H1 (cell line): ENCODE data around the gene HAO2. TPM values are rescaled to one million over a fixed set of nuclear protein-coding genes. Genes with fewer than 3 reads are reported as not detected.

Source experiments
- CTCF ChIA-PET: fragments of 300-600 bp; sonication (Branson Sonifier 250); formaldehyde crosslinking; loops from one replicate; lab custom pipeline; 2021; ENCODE audit not compliant: partially characterized antibody; lab: Charles Lee
- POLR2A ChIA-PET: fragments of 300-600 bp; sonication (Branson Sonifier 250); formaldehyde crosslinking; loops from one replicate; lab custom pipeline; 2021; ENCODE audit warnings: inconsistent platforms; ENCODE audit not compliant: partially characterized antibody; lab: Charles Lee
- DNase-seq, 2 experiments: peaks; one replicate each; pipeline versions ENCODE4 v3.0.0 to v3.0.0-alpha.2; 2010 to 2022; ENCODE audit warnings: low spot score in 2 of 2, low read depth in 1 of 2, mixed read lengths in 1 of 2
- FAIRE-seq: peaks from 2 replicates; lab custom pipeline; 2011; peaks lifted over from hg19 to GRCh38; lab: Jason Lieb, UNC
- H2AFZ ChIP-seq: 2 replicates; pipeline ENCODE4 v1.8.1; 2012; ENCODE audit warnings: low read length, inconsistent platforms
- H2AK5ac ChIP-seq: 2 replicates; pipeline ENCODE4 v1.6.1; 2013; ENCODE audit warnings: low read depth, low read length
- H2BK120ac ChIP-seq: replicated peaks from 2 replicates; pipeline ENCODE3; 2013; ENCODE audit warnings: low read depth, low read length, inconsistent platforms
- H2BK12ac ChIP-seq: 2 replicates; pipeline ENCODE4 v1.6.1; 2013; ENCODE audit warnings: low read depth, low read length
- H2BK15ac ChIP-seq: 2 replicates; pipeline ENCODE4 v1.6.1; 2013; ENCODE audit warnings: low read length
- H2BK20ac ChIP-seq: 2 replicates; pipeline ENCODE4 v1.6.1; 2013; ENCODE audit warnings: low read length
- H2BK5ac ChIP-seq: 2 replicates; pipeline ENCODE4 v1.6.1; 2013; ENCODE audit warnings: low read depth, low read length
- H3K14ac ChIP-seq: 2 replicates; pipeline ENCODE4 v1.6.1; 2013; ENCODE audit warnings: inconsistent platforms; ENCODE audit not compliant: insufficient read length
- H3K18ac ChIP-seq: 2 replicates; pipeline ENCODE4 v1.6.1; 2013; ENCODE audit warnings: low read length; ENCODE audit errors: extremely low read depth
- H3K23ac ChIP-seq: 2 replicates; pipeline ENCODE4 v1.6.1; 2013; ENCODE audit warnings: inconsistent platforms; ENCODE audit not compliant: insufficient read length
- H3K23me2 ChIP-seq: 2 replicates; pipeline ENCODE4 v1.6.1; 2013; ENCODE audit warnings: low read depth, low read length
- H3K27ac ChIP-seq: 2 replicates; pipeline ENCODE4 v1.6.1; 2011; ENCODE audit warnings: low read depth, low read length, inconsistent platforms
- H3K27me3 ChIP-seq, 4 experiments: replicated peaks in 1 of 4; 1 replicate in 1 of 4; 2 replicates in 3 of 4; pipeline versions ENCODE4 v1.6.1 to v1.8.1; 2011 to 2013; ENCODE audit warnings: low read length in 3 of 4, mild to moderate bottlenecking in 3 of 4, inconsistent platforms in 2 of 4, mixed read lengths in 2 of 4, moderate library complexity in 1 of 4; ENCODE audit not compliant: control insufficient read depth in 3 of 4, insufficient read depth in 3 of 4; ENCODE audit errors: extremely low read depth in 1 of 4
- H3K36me3 ChIP-seq, 4 experiments: 2 replicates each; pipeline versions ENCODE4 v1.6.1 to v1.8.1; 2011 to 2013; ENCODE audit warnings: mild to moderate bottlenecking in 4 of 4, low read length in 3 of 4, moderate library complexity in 2 of 4, control low read depth in 1 of 4, inconsistent platforms in 1 of 4; ENCODE audit not compliant: insufficient read depth in 4 of 4, control insufficient read depth in 2 of 4
- H3K4ac ChIP-seq: replicated peaks from 2 replicates; pipeline ENCODE3; 2013; ENCODE audit warnings: low read length, low read depth, mixed read lengths, inconsistent platforms; ENCODE audit not compliant: insufficient read length
- H3K4me1 ChIP-seq, 4 experiments: replicated peaks in 1 of 4; 1 replicate in 1 of 4; 2 replicates in 3 of 4; pipeline versions ENCODE4 v1.6.1 to v1.8.1; 2011 to 2013; ENCODE audit warnings: low read length in 3 of 4, inconsistent platforms in 2 of 4, mixed read lengths in 1 of 4; ENCODE audit not compliant: insufficient read depth in 4 of 4, control insufficient read depth in 3 of 4
- H3K4me2 ChIP-seq, 2 experiments: 2 replicates each; pipeline versions ENCODE4 v1.6.1 to v1.8.1; 2011 to 2013; ENCODE audit warnings: low read depth in 2 of 2, low read length in 2 of 2, control low read depth in 1 of 2, inconsistent platforms in 1 of 2, mild to moderate bottlenecking in 1 of 2; ENCODE audit not compliant: insufficient read depth in 1 of 2
- H3K4me3 ChIP-seq, 4 experiments: fragments of 200-600, 300-600 bp in 1 of 4; sonication (generic), shearing (Covaris generic), sonication (Bioruptor Twin) in 1 of 4; 2 replicates each; pipeline versions ENCODE4 v1.5.1 to v1.8.1; 2011 to 2016; ENCODE audit warnings: low read length in 4 of 4, low read depth in 3 of 4, control low read depth in 2 of 4, inconsistent platforms in 2 of 4, mild to moderate bottlenecking in 2 of 4, mixed read lengths in 1 of 4, moderate library complexity in 1 of 4; ENCODE audit not compliant: insufficient read depth in 2 of 4; ENCODE audit errors: extremely low read depth in 1 of 4
- H3K56ac ChIP-seq: replicated peaks from 2 replicates; pipeline ENCODE3; 2013; ENCODE audit warnings: low read depth, mild to moderate bottlenecking, mixed read lengths, low read length, inconsistent platforms; ENCODE audit not compliant: insufficient read length
- H3K79me1 ChIP-seq: 2 replicates; pipeline ENCODE4 v1.6.1; 2013; ENCODE audit warnings: low read depth, low read length, control low read depth
- H3K79me2 ChIP-seq, 2 experiments: 2 replicates each; pipeline versions ENCODE4 v1.6.1 to v1.8.1; 2012 to 2013; ENCODE audit warnings: low read length in 2 of 2, mild to moderate bottlenecking in 2 of 2, inconsistent platforms in 1 of 2; ENCODE audit not compliant: insufficient read depth in 2 of 2, control insufficient read depth in 1 of 2
- H3K9ac ChIP-seq, 4 experiments: replicated peaks in 1 of 4; 1 replicate in 1 of 4; 2 replicates in 3 of 4; pipeline versions ENCODE4 v1.6.1 to v1.8.1; 2011 to 2013; ENCODE audit warnings: low read depth in 3 of 4, low read length in 3 of 4, control low read depth in 2 of 4, mild to moderate bottlenecking in 2 of 4, moderate library complexity in 2 of 4, inconsistent platforms in 1 of 4; ENCODE audit errors: extremely low read depth in 1 of 4
- H3K9me3 ChIP-seq, 2 experiments: 2 replicates each; pipeline versions ENCODE4 v1.6.1 to v1.8.1; 2012 to 2013; ENCODE audit warnings: mild to moderate bottlenecking in 2 of 2, moderate library complexity in 2 of 2, control low read depth in 1 of 2, inconsistent platforms in 1 of 2, low read depth in 1 of 2, low read length in 1 of 2, mixed read lengths in 1 of 2; ENCODE audit not compliant: insufficient read depth in 2 of 2
- H4K20me1 ChIP-seq, 2 experiments: replicated peaks in 1 of 2; 2 replicates each; pipeline versions ENCODE3 to v1.8.1; 2011 to 2013; ENCODE audit warnings: inconsistent platforms in 2 of 2, low read length in 2 of 2, mild to moderate bottlenecking in 1 of 2; ENCODE audit not compliant: insufficient read depth in 2 of 2, control insufficient read depth in 1 of 2
- H4K5ac ChIP-seq: 2 replicates; pipeline ENCODE4 v1.6.1; 2013; ENCODE audit warnings: low read length, low read depth, mixed read lengths, inconsistent platforms; ENCODE audit not compliant: insufficient read length
- H4K8ac ChIP-seq: 2 replicates; pipeline ENCODE4 v1.8.0; 2013; ENCODE audit warnings: mild to moderate bottlenecking, moderate library complexity, low read length, inconsistent platforms; ENCODE audit not compliant: insufficient read depth; ENCODE audit errors: extremely low read depth
- H4K91ac ChIP-seq: replicated peaks from 2 replicates; pipeline ENCODE3; 2013; ENCODE audit warnings: low read length, mixed read lengths, inconsistent platforms; ENCODE audit not compliant: insufficient read length
- ASH2L ChIP-seq: fragments of 200-600, 300-600 bp; sonication (generic); IDR thresholded peaks from one replicate; pipeline ENCODE4 v1.7.1; 2017; ENCODE audit warnings: low read length
- BRCA1 ChIP-seq: IDR thresholded peaks from 2 replicates; pipeline ENCODE4 v1.6.1; 2012; ENCODE audit warnings: low read depth, low read length, improper control_type of control experiment
- CEBPB ChIP-seq: IDR thresholded peaks from 2 replicates; pipeline ENCODE4 v1.6.1; 2012; ENCODE audit warnings: low read depth, low read length
- CHD2 ChIP-seq: IDR thresholded peaks from 2 replicates; pipeline ENCODE4 v1.6.1; 2012; ENCODE audit warnings: low read length, improper control_type of control experiment
- HDAC6 ChIP-seq: IDR thresholded peaks from one replicate; pipeline ENCODE4 v1.7.1; 2012; ENCODE audit warnings: low read depth, mild to moderate bottlenecking, inconsistent platforms, low read length, moderate library complexity
- PHF8 ChIP-seq: fragments of 200-600 bp; sonication (generic); conservative IDR thresholded peaks from 2 replicates; pipeline ENCODE4 v1.7.1; 2012; ENCODE audit warnings: low read depth, mild to moderate bottlenecking, inconsistent platforms, low read length, moderate library complexity
- POU5F1 ChIP-seq: IDR thresholded peaks from 2 replicates; pipeline ENCODE4 v1.6.1; 2011; ENCODE audit warnings: low read depth, mild to moderate bottlenecking, low read length, moderate library complexity
- SP4 ChIP-seq: IDR thresholded peaks from 2 replicates; pipeline ENCODE4 v1.6.1; 2012; ENCODE audit warnings: low read length, inconsistent platforms
- SRF ChIP-seq: IDR thresholded peaks from 2 replicates; pipeline ENCODE4 v1.6.1; 2011; ENCODE audit warnings: mild to moderate bottlenecking, low read depth, low read length, moderate library complexity
- TBP ChIP-seq: IDR thresholded peaks from 2 replicates; pipeline ENCODE4 v1.6.1; 2011; ENCODE audit warnings: low read depth, low read length, improper control_type of control experiment
- WGBS, 2 experiments: shearing (Covaris generic) in 1 of 2; methylation state at CpG; one replicate each; pipeline versions ENCODE4 v1.1.6 to v1.1.7; 2013 to 2015; ENCODE audit warnings: low lambda C conversion rate in 2 of 2, mixed read lengths in 2 of 2, inconsistent platforms in 1 of 2, low coverage in 1 of 2, missing lambda C conversion rate in 1 of 2; ENCODE audit not compliant: insufficient replicate concordance in 2 of 2, insufficient coverage in 1 of 2, insufficient read length in 1 of 2; ENCODE audit errors: extremely low coverage in 1 of 2, missing lambda C conversion rate in 1 of 2; 5-methylcytosine and 5-hydroxymethylcytosine counted together
- polyA plus RNA-seq, 7 experiments: library from polyadenylated mRNA; depleted of rRNA in 3 of 7; stranded (reverse) in 5 of 7; unstranded in 2 of 7; fragments of >200 nt in 5 of 7; fragments of 200-250 nt in 2 of 7; gene quantifications; 1 replicate in 5 of 7; 2 replicates in 1 of 7; 4 replicates in 1 of 7; pipeline versions ENCODE4 v1.2.1 to v1.2.3, GENCODE V29; 2011 to 2013; ENCODE audit warnings: missing spikeins in 2 of 7, mixed read lengths in 2 of 7
- total RNA-seq: library from RNA; stranded (reverse); fragmentation: NEBNext Ultra II Directional; extraction: Animal tissue kit (Norgen Biotek cat#: 25700); gene quantifications from 2 replicates; pipeline ENCODE4 v1.2.1, GENCODE V29; 2021
- TF ChIP-seq, protein P1 (sequence below): IDR thresholded peaks from 2 replicates; pipeline ENCODE4 v1.6.1; 2011; ENCODE audit warnings: low read depth, mild to moderate bottlenecking, low read length; ENCODE audit not compliant: insufficient read depth
- TF ChIP-seq, protein P2 (sequence below), 3 experiments: IDR thresholded peaks; 1 replicate in 2 of 3; 2 replicates in 1 of 3; pipeline versions ENCODE4 v1.5.1 to v1.6.1; 2011; ENCODE audit warnings: low read length in 3 of 3, mild to moderate bottlenecking in 3 of 3, inconsistent platforms in 2 of 3, low read depth in 1 of 3, moderate library complexity in 1 of 3; ENCODE audit not compliant: insufficient read depth in 1 of 3; ENCODE audit errors: control extremely low read depth in 1 of 3

The HAO2 gene
- total and polyA plus RNA-seq, 2 of the 8 experiments (the other 6 are each of a cell fraction or from before 2014, with no cell fraction given): not detected

DNA sequence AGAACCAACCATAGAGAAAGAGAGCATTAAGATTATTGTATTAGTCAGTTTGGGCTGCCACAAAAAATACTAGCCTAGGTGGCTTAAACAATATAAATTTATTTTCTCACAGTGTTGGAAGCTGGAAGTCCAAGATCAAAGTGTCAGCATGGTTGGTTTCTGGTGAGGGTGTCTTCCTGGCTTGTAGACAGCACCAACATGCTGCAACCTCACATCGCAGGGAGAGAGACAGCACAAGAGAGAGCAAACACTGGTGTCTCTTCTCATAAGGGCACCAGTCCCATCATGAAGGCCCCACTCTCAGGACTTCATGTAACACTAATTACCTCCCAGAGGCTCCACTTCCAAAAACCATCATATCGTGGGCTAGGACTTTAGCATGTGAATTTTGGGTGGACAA lies 30.6 kb upstream of the HAO2 start:
- no peak overlapping the region for H3K56ac ChIP-seq
- no peak overlapping the region for H4K8ac ChIP-seq
- no peaks in the 10 kb centered on the region for H3K79me2 ChIP-seq
- no peak overlapping the region for H3K27ac ChIP-seq
- H2AFZ ChIP-seq: no peak overlapping the region
- H3K9me3 ChIP-seq: peaks cover 0 to 6% of the 10 kb centered on the region in 2 experiments; a peak in 1 of 4 replicates
- no peak overlapping the region for H2BK20ac ChIP-seq
- peak overlapping the region; percentile 43 for H2BK120ac ChIP-seq
- POLR2A ChIA-PET: interaction anchor here (1.5 kb wide), 1 partner anchor 15 kb away, joined by 3 read pairs; no protein-coding TSS in a partner anchor
- peaks cover 2 to 18% (median 11%) of the 10 kb centered on the region in 4 experiments; a peak in 6 of 7 replicates for H3K4me1 ChIP-seq
- 91% methylated on average over 2 of the region's 2 CpGs; no CpG with 5 or more reads in 1 of the 2 experiments for WGBS, 2 experiments
- H2BK5ac ChIP-seq: no peak overlapping the region
- no peaks in the 10 kb centered on the region for H4K20me1 ChIP-seq
- no peak overlapping the region for H3K4ac ChIP-seq
- DNase-seq (no peak), FAIRE-seq (no peak)
- no peak overlapping the region for H3K4me3 ChIP-seq
- H3K27me3 ChIP-seq: no peaks in the 10 kb centered on the region; a peak in 2 of 7 replicates
- no peak overlapping the region for H3K9ac ChIP-seq
- H3K14ac ChIP-seq: no peak overlapping the region
- peak overlapping the region; percentile 20; the same call in 1 of the 2 replicates for H2BK12ac ChIP-seq
- no peak overlapping the region for H3K18ac ChIP-seq
- H2AK5ac ChIP-seq: no peak overlapping the region
- H4K5ac ChIP-seq: no peak overlapping the region
- H4K91ac ChIP-seq: peak overlapping the region; percentile 81
- H3K36me3 ChIP-seq: no peaks in the 10 kb centered on the region
- H3K79me1 ChIP-seq: no peaks in the 10 kb centered on the region
- no peaks in the 10 kb centered on the region for H3K23me2 ChIP-seq
- no peak overlapping the region for H2BK15ac ChIP-seq
- CTCF ChIA-PET: interaction anchor here (0.7 to 2.9 kb wide), 3 partner anchors 9 to 29 kb away, joined by 3 to 8 read pairs (median 3); no protein-coding TSS in a partner anchor
- no peak overlapping the region for H3K4me2 ChIP-seq
- H3K23ac ChIP-seq: no peak overlapping the region
- TF ChIP-seq CEBPB: no peak
- no peak for TF ChIP-seq PHF8
- TF ChIP-seq BRCA1: no peak
- TF ChIP-seq CHD2: no peak
- no peak for TF ChIP-seq POU5F1
- no peak for TF ChIP-seq TBP
- TF ChIP-seq SP4: no peak
- TF ChIP-seq, protein P1, sequence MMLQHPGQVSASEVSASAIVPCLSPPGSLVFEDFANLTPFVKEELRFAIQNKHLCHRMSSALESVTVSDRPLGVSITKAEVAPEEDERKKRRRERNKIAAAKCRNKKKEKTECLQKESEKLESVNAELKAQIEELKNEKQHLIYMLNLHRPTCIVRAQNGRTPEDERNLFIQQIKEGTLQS: no peak
- no peak for TF ChIP-seq ASH2L
- TF ChIP-seq HDAC6: no peak
- TF ChIP-seq, protein P2, sequence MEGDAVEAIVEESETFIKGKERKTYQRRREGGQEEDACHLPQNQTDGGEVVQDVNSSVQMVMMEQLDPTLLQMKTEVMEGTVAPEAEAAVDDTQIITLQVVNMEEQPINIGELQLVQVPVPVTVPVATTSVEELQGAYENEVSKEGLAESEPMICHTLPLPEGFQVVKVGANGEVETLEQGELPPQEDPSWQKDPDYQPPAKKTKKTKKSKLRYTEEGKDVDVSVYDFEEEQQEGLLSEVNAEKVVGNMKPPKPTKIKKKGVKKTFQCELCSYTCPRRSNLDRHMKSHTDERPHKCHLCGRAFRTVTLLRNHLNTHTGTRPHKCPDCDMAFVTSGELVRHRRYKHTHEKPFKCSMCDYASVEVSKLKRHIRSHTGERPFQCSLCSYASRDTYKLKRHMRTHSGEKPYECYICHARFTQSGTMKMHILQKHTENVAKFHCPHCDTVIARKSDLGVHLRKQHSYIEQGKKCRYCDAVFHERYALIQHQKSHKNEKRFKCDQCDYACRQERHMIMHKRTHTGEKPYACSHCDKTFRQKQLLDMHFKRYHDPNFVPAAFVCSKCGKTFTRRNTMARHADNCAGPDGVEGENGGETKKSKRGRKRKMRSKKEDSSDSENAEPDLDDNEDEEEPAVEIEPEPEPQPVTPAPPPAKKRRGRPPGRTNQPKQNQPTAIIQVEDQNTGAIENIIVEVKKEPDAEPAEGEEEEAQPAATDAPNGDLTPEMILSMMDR (IDR thresholded peaks at IDR 0.05; ENCODE audit: control extremely low read depth in 1 of 3, insufficient read depth in 1 of 3, low read depth in 1 of 3, low read length in 3 of 3): no peak
- no peak for TF ChIP-seq SRF
